GM18519 (cell line): ENCODE data around the gene GALNTL6.

Experiments
- ATAC-seq: cut with Tn5 transposase; IDR thresholded peaks from one replicate; pipeline ENCODE4 v1.9.1; 2021; ENCODE audit warnings: mild to moderate bottlenecking, moderate library complexity; ENCODE audit not compliant: unreplicated experiment, low FRiP score

GALNTL6 gene

DNA sequence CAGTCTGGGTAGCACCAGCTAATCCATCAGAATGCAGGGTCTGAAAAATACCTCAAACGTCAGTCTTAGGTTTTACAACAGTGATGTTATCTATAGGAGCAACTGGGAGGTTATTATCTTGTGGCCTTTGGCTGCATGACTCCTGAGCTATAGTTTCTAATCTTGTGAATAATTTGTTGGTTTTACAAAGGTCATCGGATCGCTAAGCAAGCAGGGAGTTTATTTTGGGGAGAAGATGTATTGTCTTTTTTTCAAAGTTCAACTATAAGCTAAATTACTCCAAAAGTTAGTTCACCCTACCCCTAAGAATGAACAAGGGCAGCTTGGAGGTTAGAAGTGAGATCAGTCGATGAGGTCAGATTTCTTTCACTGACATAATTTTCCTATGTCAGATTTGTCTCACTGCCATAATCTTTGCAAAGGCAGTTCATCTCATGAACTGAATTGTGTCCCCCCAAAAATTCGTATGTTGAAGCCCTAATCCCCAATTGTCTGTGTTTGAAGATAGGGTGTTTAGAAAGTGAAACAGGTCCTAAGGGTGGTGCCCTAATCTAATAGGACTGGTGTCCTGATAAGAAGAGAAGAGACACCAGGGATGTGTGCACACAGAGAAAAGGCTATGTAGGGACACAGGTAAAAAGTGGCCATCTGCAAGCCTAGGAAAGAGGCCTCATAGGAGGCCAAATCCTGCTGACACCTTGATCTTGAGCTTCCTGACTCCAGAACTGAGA, 1179.6 kb downstream of the GALNTL6 start:
- ATAC-seq, result no peak

DNA sequence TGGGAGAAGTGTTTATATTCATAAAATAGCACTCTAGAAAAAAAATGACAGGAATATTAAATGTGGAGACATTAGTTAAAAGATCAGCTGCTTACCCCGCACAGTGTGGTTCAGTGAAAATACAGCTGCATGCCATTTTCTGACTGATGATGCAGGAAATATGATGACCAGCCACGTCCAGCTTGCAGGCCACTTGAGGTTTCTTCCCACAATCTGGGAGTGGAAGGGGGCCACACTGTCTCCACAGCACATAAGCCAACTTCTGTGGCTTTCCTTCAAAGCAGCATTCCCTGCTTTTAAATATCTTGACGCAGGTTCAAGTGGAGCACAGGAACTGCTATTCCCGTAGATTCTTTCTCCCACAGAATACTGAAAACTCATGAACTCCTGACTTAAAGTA, 1182.0 kb downstream of the GALNTL6 start:
- no peak for ATAC-seq

DNA sequence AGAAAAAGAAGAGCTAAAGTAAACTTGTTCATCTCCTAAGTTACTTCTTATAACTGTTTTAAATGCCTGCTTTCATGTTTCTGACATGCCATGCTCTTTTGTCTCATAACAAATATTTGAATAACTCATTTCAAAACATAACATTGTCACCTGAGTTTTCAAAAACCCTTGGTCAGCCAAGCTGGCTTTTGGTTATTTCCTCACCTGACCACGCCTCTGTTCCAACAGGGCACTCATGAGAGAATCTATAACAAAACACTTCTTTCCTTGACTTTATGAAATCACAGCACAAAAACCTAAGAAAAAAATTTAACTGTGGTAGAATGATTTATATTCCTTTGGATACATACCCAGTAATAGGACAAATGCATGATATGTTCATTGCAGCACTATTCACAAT, 1182.5 kb downstream of the GALNTL6 start:
- no peak for ATAC-seq

DNA sequence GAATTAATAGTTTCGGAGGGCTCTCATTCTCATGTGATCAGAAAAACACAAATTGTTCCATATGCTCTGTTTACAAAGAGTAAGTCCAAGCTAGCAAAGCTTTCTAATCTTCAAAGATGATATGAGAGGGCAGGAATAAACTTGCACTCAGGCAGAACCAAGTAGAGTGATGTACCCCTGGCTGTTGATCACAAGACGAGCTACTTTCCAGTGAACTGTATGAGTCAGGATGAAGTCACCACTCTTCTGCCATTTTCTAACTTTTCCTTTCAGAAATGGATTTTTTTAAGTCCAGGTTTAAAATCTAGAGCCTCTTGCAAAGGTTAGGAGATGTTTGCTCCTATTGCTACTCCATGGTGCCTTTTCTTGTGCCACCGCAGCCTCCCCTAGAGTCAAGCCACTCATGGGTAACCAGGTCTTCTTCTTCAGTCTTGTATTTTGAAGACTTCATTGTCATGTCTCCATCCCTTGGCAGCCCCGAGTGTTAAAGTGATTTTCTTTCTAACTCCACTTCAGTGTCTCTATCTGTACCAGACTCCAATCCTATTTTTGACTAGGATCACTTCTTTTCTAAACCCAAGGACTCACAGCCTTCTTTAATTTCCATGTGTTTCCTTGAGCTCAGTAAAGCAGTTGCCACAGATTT, 1183.5 kb downstream of the GALNTL6 start:
- ATAC-seq, result no peak

DNA sequence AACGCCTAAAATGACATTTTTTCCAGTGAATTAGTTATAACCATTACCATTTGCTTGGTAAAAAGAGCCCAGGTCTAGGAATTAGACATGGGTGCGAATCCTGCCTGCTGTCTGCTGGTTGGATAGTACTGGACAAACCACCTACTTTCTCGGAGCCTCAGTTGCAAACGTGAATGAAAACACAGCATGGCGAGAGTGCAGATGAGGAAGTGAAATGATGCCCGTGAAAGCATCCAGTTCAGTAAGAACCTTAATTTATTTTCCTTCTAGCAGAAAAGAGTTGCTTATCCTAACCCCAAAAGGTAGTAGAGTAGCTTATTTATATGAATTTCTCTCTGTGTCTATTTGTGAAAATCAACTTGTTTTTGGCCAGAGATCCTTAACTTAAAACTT, 1184.0 kb downstream of the GALNTL6 start:
- no peak for ATAC-seq

DNA sequence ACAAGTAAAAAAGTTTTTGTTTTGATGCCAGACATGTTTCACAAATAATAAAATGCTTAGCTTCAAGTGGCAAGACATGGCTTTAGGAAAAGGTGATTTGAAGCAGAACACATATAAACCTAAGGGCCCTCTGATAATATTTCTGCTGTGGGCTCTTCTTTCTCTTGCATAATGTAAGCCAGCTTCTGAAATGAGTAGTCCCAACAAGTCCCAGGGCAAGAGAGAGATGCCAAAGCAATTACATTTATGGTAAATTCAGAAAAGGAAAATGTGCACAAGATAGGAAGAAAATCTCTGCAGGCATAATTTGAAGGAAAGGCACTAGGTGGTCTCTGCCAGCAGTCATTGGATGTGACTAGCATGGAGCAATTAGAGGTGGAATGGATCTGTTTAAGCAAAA, 1184.7 kb downstream of the GALNTL6 start:
- no peak for ATAC-seq

DNA sequence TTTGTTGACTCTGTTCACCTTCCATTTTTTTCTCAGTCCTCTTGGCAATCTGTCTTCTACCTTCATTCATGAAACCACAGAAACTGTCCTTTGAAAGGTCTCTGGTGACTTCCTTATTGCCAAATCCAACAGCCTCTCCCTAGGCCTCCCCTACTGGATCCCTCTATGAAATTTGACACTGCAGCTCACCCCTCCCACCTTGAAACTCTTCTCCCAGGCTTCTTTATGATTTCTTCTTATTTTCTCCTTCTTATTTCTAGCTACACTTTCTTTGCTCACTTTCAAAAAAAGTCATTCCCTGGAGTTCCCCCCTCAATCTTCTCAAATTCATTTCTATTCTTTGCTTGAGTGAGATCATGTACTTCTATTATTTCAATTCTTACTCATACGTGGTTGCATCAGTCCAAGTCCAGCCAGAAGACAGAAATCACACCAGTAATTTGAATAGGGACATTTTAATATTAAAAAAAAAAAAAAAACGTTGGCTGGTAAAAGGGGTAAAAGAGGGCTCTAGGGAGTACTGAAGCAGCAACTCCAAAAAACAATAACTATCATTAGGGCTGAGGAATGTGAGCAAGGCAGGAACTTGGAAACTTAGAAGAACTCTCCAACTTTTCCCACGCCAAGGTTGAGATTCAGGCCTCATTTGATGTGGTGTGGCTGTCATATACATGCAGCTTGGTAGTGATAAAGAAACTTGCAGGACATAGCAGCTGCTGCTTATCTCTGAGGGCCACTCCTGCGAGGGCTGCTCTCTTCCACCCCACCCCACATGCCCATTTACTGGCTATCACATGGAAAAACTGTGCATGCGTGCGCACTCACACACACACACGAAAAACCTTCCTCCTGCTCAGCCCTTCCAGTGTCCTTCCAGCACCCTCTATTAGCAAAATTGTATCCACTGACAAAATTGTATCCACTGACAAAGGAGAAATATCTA, 1185.6 kb downstream of the GALNTL6 start:
- no peak for ATAC-seq

DNA sequence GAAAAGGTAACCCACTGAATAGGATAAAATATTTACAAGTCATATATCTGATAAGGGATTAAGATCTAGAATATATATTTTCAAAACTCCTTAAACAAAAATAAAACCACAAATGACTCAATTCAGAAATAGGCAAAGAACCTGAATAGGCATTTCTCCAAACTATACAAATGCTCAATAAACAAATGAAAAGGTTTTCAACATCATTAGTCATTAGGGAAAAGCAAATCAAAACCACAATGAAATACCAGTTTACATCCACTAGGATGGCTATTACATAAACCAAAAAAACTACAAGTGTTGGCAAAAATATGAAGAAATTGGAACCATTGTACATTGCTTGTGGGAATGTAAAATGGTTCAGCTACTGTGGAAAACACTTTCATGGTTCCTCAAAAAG, 1188.4 kb downstream of the GALNTL6 start:
- ATAC-seq, result no peak

DNA sequence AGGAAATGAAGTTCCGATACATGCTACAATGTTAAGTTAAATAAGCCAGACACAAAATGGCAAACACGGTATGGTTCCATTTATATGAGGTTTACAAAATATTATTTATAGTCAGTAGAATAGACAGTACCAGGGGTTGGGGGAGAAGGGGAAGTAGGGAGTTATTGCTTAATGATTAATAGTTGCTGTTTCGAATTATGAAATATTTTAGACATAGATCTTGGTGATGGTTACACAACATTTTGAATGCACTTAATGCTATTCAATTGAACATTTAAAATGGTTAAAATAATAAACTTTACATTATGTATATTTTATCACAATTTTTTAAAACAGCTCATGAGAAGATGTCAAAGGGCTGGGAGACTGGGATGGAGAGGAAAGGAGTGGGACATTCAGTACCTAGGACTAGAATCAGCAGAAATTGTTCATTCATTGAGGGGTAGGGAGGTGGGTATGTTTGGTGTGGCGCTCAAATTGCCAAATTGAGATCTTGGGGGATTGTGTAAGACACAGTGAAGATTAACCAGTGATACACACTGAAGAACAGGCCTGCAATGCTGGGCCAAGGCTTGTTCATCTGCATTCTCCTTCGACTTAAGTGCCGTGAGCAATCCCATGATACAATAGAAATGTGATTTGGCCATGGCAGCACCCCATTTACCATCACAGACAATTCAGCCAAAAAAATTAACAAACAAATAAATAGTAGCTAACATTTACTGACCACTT, 1189.8 kb downstream of the GALNTL6 start:
- ATAC-seq, result no peak

DNA sequence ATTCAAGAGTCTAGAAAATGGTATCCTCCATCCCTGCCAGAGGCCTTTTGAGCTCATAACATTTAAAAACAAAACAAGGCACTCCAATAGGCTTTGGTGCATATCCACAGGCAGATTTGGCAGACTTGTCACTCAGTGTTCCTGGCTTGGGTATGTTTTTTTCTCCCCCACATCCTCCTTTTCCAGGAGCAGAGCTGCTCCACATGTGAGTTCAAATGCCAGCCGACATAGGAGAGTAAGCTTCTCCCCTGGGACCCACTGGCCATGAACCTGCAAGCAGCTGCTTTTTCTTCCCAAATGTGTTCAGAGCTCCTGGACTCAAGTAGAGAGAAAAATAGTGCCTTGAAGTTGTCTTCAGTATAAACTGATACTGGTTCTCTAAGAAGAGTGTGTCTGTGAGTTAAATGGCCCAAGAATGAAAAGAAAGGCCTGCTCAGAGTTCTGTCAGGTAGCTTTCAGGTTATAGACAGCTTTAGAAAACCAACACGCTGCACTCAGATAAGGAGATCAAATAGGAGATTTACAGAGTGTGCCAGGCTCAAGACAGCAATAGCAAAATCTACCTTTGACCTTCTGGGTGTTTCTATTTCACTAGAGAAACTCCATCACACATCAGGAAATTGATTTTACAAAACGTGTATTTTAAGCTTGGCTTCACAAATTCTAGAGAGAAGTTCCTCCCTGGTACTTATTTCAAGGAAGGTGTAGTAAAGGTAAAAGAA, 1192.9 kb downstream of the GALNTL6 start:
- ATAC-seq, result no peak

DNA sequence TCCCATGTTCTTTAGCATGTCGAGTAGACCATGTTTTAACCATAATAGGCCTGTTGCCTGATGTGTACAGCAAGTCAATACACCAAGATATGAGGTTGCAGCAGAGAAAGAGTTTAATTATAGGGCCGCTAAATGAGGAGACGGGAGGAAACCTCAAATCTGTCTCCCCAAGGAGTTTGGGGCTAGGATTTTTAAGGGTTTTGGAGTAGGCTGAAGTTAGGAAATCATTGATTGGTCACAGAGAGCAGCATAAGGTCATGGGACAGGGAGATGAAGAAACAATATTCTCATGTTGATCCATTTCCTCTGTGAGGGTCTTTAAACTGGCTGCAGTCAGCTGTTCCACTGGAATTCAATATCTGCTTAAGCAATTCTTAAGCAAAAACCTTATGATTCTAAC, 1195.2 kb downstream of the GALNTL6 start:
- no peak for ATAC-seq

DNA sequence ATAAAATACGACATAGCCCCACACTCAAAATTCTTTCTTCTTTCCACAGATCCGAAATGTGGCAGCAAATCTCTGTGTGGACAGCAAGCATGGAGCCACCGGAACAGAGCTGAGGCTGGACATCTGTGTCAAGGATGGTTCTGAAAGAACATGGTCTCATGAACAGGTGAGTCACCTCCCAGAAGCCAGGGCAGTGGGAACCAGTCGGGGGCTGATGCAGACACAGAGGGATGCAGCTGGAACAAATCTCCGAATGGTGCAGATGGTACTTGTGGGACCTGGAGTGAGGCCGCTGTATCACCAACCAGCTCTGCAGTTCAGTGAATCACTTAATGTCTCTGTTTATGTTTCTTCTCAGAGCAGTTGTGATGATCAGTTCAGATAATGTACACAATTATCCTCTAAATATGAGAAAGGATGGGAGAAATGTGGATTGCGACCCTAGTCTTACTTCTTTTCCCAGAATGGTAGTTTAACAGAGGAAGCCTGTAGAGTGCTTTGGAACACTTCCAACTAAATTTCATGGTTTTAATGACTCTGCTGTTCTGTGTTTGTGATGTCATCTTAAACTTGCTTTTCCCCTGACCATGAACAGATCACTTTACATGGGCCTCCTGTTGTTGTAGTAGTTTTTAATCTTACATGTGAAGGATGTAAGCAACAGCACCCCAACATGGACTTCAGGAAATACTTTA, 1196.1 kb downstream of the GALNTL6 start:
- ATAC-seq, result no peak

DNA sequence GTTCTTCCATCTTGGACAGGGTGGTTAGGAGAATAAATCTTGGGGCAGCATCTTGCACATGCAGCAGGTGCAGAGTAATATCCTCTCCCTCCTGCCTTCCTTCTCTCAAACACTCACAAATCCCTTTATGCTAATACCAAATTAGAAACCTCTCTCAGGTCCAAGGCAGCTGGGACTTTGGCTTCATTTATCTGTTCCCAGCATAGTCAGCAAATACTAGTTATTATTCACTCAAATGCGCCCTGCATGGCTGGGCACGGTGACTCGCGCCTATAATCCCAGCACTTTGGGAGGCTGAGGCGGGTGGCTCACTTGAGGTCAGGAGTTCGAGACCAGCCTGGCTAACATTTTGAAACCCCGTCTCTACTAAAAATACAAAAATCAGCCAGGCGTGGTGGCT, 1199.4 kb downstream of the GALNTL6 start:
- no peak for ATAC-seq

DNA sequence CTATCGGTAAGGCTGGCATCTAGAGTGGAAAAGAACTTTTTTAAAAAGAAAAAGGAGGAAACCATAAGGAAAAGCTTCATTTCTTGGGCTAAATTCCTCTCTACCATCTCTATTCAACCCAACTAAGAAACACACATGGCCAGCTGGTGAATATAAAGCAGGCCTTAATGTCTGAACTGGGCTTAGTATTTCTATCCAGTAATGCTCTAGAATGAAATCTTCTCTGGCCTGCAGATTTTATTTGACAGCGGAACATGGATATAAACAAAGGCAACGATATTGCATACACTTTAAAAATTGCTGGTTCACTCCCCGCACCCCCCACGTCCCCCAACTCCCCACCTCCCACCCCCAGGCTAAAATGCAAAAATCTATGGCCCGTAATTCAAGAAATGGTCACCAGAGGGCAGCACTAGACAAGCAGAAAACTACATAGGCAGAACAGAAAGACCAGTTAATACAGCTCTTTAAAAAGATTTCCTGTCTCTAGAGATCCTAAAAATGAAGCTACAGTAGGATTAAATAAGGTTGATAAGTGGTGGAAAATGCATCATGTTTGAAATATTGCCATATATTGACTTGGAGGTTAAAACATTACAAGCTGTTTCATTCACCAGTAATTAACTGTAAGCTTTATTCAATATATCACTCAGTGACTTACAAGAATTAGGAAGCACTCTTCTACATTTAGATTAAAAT, 1200.2 kb downstream of the GALNTL6 start:
- ATAC-seq, result peak; percentile 39

DNA sequence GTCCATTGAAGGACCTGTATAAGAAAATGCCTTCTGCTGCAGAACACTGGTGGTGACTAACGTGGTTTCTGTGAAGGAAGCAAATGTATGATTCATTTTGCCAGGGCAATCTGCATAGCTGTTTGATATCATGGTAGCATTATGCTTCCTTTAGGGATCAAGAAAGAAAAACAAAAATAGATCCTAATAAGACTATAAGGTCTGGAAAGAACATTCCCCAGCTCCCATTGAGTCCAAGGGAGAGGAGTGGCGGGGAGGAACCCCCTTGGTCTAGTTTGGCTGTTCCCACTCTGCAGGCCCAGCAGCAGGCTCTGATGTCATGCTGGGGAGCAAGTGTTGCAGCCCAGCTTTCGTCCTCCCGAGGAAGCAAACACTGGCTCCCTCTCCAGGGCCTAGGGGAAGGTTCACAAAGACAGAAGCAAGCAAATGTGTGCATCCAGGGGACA, 1200.9 kb downstream of the GALNTL6 start:
- ATAC-seq, result no peak

DNA sequence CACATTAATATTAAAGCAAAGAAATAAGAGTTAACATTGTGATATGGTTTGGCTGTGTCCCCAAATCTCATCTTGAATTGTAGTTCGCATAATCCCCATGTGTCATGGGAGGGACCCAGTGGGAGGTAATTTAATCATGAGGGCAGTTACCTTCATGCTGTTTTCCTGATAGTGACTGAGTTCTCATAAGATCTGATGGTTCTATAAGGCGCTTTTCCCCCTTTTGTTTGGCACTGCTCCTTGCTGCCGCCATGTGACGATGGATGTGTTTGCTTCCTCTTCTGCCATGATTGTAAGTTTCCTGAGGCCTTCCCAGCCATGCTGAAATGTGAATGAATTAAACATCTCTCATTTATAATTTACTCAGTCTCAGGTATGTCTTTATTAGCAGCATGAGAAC, 1201.6 kb downstream of the GALNTL6 start:
- no peak for ATAC-seq

DNA sequence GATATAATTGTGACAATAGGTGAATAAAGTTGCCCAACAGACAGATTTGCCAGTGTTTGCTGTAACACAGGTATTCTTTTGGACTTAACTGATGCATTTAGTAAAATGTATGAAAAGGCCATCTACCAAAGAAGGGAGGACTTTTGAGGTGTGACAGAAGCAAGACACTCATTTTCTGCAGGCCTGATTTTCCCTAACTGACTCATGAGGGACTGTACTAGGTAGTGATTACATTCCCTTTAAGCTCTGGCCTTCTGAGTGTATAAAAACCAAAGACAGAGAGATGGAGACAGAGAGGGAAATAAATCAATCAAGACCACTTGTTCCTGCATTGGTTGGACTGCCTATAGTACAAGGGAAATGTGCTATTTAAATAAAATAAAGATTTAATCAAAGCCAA, 1204.6 kb downstream of the GALNTL6 start:
- no peak for ATAC-seq

DNA sequence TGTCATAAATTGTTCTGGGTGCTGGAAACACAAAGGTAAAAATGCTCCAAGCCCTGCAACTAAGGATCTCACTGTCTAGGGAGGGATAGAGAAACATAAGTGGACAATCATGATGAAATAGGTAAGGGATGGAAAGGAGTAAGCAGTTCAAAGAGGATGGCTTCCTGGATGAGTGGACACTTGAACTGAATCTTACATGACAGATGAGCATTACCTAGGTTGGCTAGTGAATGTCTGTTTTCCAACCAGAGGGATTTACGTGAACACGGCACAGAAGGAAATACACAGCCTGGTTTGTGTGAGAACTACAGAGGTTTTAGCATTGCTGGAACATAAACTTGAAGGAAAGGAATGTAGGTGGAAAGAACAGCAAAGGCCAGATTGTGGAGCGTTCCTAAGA, 1205.2 kb downstream of the GALNTL6 start:
- ATAC-seq, result no peak

DNA sequence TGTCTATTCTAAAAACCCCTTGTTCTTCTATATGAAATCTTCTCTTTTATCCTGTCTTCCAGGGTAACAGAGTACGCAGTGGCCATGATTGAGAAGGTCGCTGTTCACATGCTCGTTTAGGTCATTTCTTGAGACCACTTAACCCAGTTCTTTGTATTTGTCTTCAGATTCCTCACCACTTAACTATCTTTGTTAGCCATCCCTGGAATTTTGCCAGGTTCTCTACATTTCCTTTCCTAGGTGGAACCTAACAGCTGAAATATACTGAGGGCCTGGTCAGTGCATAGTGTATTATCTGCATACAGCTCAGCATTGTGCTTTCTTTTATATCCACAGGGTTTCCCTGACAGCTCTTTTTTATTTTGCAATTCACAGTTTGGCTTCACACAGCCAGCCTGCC, 1206.5 kb downstream of the GALNTL6 start:
- ATAC-seq, result no peak
